ENCODE data around the gene CHMP1A.

The CHMP1A gene

GRCh38 chr16:89621698-89622409 lies 35.7 kb downstream of the CHMP1A start:
- no peak for DNase-seq

GRCh38 chr16:89621136-89621697 lies 36.3 kb downstream of the CHMP1A start:
- DNase-seq: no peak

DNA sequence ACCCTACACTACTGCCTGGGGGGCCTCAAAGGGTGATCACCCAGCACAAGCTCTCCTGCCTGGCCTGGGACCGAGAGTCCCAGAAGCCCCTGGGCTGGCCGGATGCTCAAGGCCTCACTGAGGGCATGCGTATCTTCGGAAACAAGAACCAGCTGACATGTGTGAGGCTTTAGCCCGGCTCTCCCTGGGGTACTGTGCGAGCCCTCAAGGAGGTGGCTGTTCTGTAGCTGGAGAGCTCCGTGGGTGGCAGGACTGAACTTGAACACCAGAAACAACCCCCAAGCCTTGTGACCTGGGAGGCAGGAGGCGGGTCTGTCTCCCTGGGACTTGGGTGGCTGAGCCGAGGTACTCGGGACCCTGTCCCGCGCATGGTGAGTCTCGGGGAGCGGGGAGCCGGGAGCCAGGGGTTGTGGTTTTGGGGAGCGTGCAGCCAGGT lies 37.1 kb downstream of the CHMP1A start:
- DNase-seq: no peak

DNA sequence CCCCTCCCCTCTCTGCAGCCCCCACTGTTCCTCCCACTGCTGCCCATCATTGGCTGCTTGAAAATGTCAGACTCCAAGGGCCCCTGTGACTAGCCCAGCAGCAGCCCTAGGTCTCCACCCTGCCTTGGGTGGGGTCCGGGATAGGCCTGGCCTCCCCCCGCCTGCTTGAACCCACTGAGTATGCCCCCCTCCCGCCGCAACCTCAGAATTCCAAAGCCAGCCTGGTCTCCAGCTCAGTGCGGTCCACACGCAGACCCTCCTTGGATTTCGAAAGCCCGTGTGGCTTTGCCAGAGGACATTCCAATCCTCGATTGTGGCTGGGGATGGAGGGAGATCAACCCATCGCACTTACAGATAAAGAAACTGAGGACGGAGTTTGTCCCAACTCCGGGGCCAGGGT lies 37.7 kb downstream of the CHMP1A start:
- DNase-seq: no peak

- DNase-seq: no peak
These were observed 39.2 kb downstream of the CHMP1A start for GRCh38 chr16:89618109-89618998.

- DNase-seq: no peak
These were observed 40.5 kb downstream of the CHMP1A start for GRCh38 chr16:89617036-89617435.

DNA sequence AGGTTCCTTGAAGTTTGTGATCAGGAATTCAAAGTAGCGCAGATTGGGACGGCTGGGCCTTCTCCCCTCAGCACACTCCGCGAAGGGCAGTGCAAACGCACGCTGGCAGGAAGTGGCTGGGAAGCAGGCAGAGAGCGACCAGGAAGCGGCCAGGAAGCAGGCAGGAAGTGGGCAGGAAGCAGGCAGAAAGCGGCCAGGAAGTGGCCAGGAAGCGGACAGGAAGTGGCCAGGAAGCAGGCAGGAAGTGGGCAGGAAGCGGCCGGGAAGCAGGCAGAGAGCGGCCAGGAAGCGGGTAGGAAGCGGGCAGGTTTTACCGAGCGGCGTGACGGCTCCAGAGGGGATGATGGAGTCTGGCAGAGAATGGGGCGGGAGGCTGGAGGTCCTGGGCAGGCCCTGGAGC lies 40.9 kb downstream of the CHMP1A start:
- DNase-seq: no peak

DNA sequence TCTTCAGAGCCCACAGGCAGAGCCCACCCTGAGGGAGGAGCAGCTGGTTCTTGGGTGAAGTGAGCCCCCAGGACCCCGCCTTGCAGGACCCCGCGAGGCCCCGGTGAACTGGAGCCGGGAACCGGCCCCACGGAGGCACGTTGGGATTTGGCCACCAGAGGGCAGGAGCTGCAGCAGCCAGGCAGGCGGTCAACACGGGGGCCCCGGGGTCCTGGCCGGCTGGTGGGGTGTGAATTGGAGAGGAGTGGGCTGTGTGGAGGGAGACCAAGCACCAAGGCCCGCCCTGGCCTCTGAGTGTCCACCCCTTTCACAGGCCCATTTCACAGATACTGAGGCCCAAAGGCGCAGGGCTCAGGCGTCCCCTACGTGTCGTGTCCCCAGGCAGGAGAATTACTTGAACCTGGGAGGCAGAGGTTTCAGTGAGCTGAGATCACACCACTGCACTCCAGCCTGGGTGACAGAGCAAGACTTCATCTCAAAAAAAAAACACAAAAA lies 41.9 kb downstream of the CHMP1A start:
- DNase-seq: no peak

DNA sequence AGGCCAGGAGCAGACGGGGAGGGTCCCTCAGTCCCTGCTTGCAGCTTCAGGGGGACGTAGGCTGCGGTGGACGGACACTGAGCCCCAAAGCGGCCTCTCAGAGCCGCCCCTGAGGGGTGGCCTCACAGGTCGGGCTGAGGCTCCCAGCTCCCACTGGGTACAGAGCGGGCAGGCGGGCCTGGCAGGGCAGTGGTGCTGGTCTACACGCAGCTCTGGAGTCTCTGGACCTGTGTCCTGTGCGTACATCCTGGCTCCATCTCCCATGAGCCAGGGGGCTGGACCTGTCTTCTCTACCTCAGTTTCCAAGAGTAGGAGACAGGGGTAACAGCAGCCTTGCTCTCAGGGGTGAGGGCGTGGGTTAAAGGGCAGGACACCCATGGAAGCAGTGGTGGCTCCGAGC lies 42.3 kb downstream of the CHMP1A start:
- DNase-seq: no peak

DNA sequence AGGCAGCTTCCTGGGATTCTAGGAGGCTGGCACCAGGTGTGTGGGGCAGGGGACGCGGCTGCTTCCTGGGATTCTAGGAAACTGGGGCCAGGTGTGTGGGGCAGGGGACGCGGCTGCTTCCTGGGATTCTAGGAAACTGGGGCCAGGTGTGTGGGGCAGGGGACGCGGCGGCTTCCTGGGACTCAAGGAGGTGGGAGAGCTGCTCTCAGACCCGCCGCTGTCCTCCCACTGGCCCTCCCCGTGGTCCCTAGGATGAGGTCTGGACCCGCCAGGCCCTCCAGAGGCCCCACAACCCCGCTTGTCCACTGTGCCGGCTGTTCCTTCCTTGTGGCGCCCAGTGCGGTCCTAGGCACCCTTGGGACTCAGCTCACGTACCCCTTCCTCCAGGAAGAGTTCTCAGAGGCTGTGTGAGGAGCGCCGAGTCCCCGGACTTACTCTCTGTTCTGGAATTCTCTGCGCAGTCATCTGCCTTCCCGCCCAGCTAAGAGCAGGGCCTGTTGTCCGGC lies 43.5 kb downstream of the CHMP1A start:
- DNase-seq: no peak

- no peak for DNase-seq
These were observed 44.1 kb downstream of the CHMP1A start, which contains the start of gene DPEP1 for GRCh38 chr16:89613231-89613953. TSS of gene DPEP1 (plus strand) at chr16:89613642. CDS start at chr16:89630411, 16,769 bp downstream.

GRCh38 chr16:89612415-89613166 lies 44.9 kb downstream of the CHMP1A start:
- no peak for DNase-seq

- DNase-seq: no peak
These were observed 47.4 kb downstream of the CHMP1A start for GRCh38 chr16:89610108-89610453.

GRCh38 chr16:89607937-89608740 lies 49.4 kb downstream of the CHMP1A start:
- DNase-seq: no peak

- DNase-seq: no peak
These were observed 50.1 kb downstream of the CHMP1A start for GRCh38 chr16:89607453-89607852.

- no peak for DNase-seq
These were observed 51.5 kb downstream of the CHMP1A start for GRCh38 chr16:89606006-89606405.

DNA sequence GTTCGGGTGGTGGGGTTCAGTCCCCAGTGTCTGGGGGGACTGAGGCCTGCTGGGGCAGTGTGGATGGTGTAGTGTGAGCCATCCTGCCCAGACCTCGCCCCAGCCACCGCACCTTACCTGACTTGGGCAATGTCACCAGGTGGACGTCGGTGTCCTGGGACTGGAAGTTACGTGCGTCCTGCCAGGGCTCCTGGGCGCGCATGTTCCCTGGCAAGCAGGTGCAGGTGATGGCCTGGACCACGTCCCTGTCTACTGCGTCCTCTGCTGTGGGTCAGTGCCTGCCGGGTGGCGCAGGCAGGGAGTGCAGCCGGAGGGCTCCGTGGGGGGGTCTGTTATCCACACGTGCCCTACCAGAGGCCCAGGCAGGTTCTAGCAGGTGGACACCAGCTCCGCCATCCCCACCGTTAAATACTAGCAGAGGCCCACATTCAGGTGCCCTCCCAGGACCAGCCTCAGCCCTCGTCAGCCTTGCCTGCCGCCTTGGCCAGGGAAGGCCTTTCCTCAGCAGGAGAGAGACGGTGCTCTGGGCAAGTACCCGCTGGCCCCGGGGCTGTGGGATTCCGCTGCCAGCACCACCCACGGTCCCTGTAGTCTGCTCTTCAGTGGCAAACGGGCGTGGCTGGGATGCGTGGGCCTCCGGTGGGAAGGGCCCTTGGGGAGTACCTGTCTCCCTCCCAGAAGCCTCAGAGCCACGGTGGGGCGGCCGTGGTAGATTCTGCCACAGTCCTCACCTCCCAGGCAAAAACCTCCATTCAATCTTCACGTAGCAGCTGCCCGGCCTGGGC lies 52.1 kb downstream of the CHMP1A start:
- no peak for DNase-seq

GRCh38 chr16:89604764-89605163 lies 52.7 kb downstream of the CHMP1A start:
- no peak for DNase-seq

GRCh38 chr16:89602952-89603590 lies 54.4 kb downstream of the CHMP1A start:
- no peak for DNase-seq

Data from femur (tissue), 1 donor.